Mesendoderm (in vitro differentiated cells): ENCODE data around the gene ITPR2.
"Not testable (repeated sequence)": the region's sequence is repeated elsewhere in the genome, so short reads cannot be mapped to it uniquely, and the experiment has no call there.

Experiments
- DNase-seq: peaks from one replicate; pipeline ENCODE4 v3.0.0; 2013
- H2AK5ac ChIP-seq: 2 replicates; pipeline ENCODE4 v1.6.1; 2013; ENCODE audit warnings: low read length, inconsistent platforms
- H2BK120ac ChIP-seq: 2 replicates; pipeline ENCODE4 v1.6.1; 2013; ENCODE audit warnings: low read depth, mild to moderate bottlenecking, low read length, moderate library complexity, mixed read lengths
- H2BK15ac ChIP-seq: replicated peaks from 2 replicates; pipeline ENCODE4 v1.6.1; 2013; ENCODE audit warnings: low read depth, mild to moderate bottlenecking, moderate library complexity
- H2BK5ac ChIP-seq: 2 replicates; pipeline ENCODE4 v1.6.1; 2013; ENCODE audit warnings: low read length, inconsistent platforms
- H3K18ac ChIP-seq: 2 replicates; pipeline ENCODE4 v1.6.1; 2013; ENCODE audit warnings: mild to moderate bottlenecking, low read length, mixed read lengths
- H3K23ac ChIP-seq: one replicate; pipeline ENCODE4 v1.6.1; 2013; ENCODE audit warnings: low read length
- H3K27ac ChIP-seq: 2 replicates; pipeline ENCODE4 v1.5.1; 2013; ENCODE audit warnings: low read depth, mild to moderate bottlenecking, inconsistent platforms, low read length, moderate library complexity
- H3K27me3 ChIP-seq: 2 replicates; pipeline ENCODE4 v1.6.1; 2013; ENCODE audit warnings: low read length, control low read depth, mild to moderate bottlenecking, inconsistent platforms; ENCODE audit not compliant: insufficient read depth, poor library complexity
- H3K36me3 ChIP-seq: 2 replicates; pipeline ENCODE4 v1.6.1; 2013; ENCODE audit warnings: low read length, inconsistent platforms; ENCODE audit not compliant: control insufficient read depth, insufficient read depth
- H3K4ac ChIP-seq: one replicate; pipeline ENCODE4 v1.6.1; 2013; ENCODE audit warnings: low read depth, mild to moderate bottlenecking, low read length, moderate library complexity
- H3K4me1 ChIP-seq: 2 replicates; pipeline ENCODE4 v1.6.1; 2013; ENCODE audit warnings: low read depth, low read length, inconsistent platforms; ENCODE audit not compliant: control insufficient read depth
- H3K4me2 ChIP-seq: 2 replicates; pipeline ENCODE4 v1.6.1; 2013; ENCODE audit warnings: low read length
- H3K4me3 ChIP-seq: 2 replicates; pipeline ENCODE4 v1.5.1; 2013; ENCODE audit warnings: mild to moderate bottlenecking, low read length
- H3K56ac ChIP-seq: one replicate; pipeline ENCODE4 v1.6.1; 2013; ENCODE audit warnings: low read length
- H3K79me1 ChIP-seq: 2 replicates; pipeline ENCODE4 v1.6.1; 2013; ENCODE audit warnings: low read length, inconsistent platforms
- H3K79me2 ChIP-seq: 2 replicates; pipeline ENCODE4 v1.6.1; 2013; ENCODE audit warnings: mild to moderate bottlenecking, low read length; ENCODE audit not compliant: control insufficient read depth, insufficient read depth
- H3K9ac ChIP-seq: 2 replicates; pipeline ENCODE4 v1.6.1; 2013; ENCODE audit warnings: low read length, inconsistent platforms
- H4K5ac ChIP-seq: one replicate; pipeline ENCODE4 v1.6.1; 2013; ENCODE audit warnings: low read length
- H4K8ac ChIP-seq: one replicate; pipeline ENCODE4 v1.6.1; 2013; ENCODE audit warnings: low read depth, mild to moderate bottlenecking, control low read depth, low read length, moderate library complexity
- WGBS: extraction: QIAGEN DNeasy Blood & Tissue Kit; methylation state at CpG from one replicate; pipeline ENCODE4 v1.1.7; 2013; ENCODE audit warnings: low lambda C conversion rate, missing lambda C conversion rate; ENCODE audit not compliant: insufficient coverage; ENCODE audit errors: extremely low coverage; 5-methylcytosine and 5-hydroxymethylcytosine counted together

Gene ITPR2

DNA sequence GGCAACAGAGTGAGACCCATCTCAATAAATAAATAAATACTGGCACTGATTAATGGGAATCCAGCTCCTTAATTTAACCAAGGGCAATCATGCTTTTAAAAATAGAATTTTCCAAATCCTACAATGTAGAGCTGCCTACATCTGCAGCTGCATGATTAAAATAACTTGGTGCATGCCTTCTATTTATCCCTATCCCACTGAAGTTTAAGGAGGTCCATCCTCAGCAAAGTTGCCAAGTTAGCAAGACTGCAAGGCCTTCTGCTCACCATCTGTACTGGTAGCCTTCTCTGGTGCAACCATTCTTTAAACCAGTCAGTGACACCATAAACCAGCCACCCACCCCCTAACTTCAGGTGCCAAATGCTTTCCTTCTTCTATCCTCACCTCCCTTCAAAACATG lies 226.1 kb downstream of the ITPR2 start:
- Histone ChIP-seq H2AK5ac (no peak overlapping the region), H3K18ac (no peak overlapping the region), H3K4me2 (no peak overlapping the region), H3K4me1 (no peaks in the 10 kb centered on the region), H3K9ac (no peak overlapping the region), H2BK15ac (no peak overlapping the region), H3K36me3 (no peaks in the 10 kb centered on the region), H3K79me1 (no peaks in the 10 kb centered on the region), H3K23ac (no peak overlapping the region), H3K79me2 (no peaks in the 10 kb centered on the region), H4K8ac (no peak overlapping the region), H2BK120ac (no peak overlapping the region), H3K4me3 (no peak overlapping the region), H4K5ac (no peak overlapping the region), H3K4ac (no peak overlapping the region), H3K56ac (no peak overlapping the region), H3K27me3 (no peaks in the 10 kb centered on the region), H2BK5ac (no peak overlapping the region), H3K27ac (no peak overlapping the region)
- no peak for DNase-seq

DNA sequence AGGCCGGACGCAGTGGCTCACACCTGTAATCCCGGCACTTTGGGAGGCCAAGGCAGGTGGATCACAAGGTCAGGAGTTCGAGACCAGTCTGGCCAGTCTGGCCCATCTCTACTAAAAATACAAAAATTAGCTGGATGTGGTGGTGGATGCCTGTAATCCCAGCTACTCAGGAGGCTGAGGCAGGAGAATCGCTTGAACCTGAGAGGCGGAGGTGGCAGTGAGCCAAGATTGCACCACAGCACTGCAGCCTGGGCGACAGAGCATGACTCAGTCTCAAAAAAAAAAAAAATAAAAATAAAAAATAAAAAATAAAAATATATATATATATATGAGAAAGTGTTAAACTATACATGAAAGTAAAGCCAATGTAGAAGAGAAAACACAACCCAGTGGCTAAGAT lies 228.2 kb downstream of the ITPR2 start:
- H2BK5ac ChIP-seq, H3K4me3 ChIP-seq, DNase-seq, H3K79me1 ChIP-seq, H3K23ac ChIP-seq, H2BK120ac ChIP-seq, H3K4me2 ChIP-seq, H3K56ac ChIP-seq, H2AK5ac ChIP-seq, H2BK15ac ChIP-seq, H3K4ac ChIP-seq, H3K79me2 ChIP-seq, H3K9ac ChIP-seq, H3K27ac ChIP-seq, H3K36me3 ChIP-seq, H4K8ac ChIP-seq, H3K27me3 ChIP-seq, H4K5ac ChIP-seq, H3K4me1 ChIP-seq, H3K18ac ChIP-seq: not testable (repeated sequence)
- no CpG with 5 or more reads among the region's 7 CpGs for WGBS

- WGBS = no CpG with 5 or more reads among the region's 7 CpGs
- Histone ChIP-seq H3K4me3 (no peak overlapping the region), H4K8ac (no peak overlapping the region), H3K27ac (no peak overlapping the region), H3K23ac (no peak overlapping the region), H3K56ac (no peak overlapping the region), H3K79me2 (no peaks in the 10 kb centered on the region), H2AK5ac (no peak overlapping the region), H3K79me1 (no peaks in the 10 kb centered on the region), H4K5ac (no peak overlapping the region), H3K18ac (no peak overlapping the region), H2BK5ac (no peak overlapping the region), H2BK15ac (no peak overlapping the region), H3K36me3 (no peaks in the 10 kb centered on the region), H3K9ac (no peak overlapping the region), H3K4me1 (no peaks in the 10 kb centered on the region), H3K4ac (no peak overlapping the region), H2BK120ac (no peak overlapping the region), H3K4me2 (no peak overlapping the region), H3K27me3 (no peaks in the 10 kb centered on the region)
- DNase-seq = no peak
Measured at GRCh38 chr12:26599096-26599695, 233.8 kb downstream of the ITPR2 start.

DNA sequence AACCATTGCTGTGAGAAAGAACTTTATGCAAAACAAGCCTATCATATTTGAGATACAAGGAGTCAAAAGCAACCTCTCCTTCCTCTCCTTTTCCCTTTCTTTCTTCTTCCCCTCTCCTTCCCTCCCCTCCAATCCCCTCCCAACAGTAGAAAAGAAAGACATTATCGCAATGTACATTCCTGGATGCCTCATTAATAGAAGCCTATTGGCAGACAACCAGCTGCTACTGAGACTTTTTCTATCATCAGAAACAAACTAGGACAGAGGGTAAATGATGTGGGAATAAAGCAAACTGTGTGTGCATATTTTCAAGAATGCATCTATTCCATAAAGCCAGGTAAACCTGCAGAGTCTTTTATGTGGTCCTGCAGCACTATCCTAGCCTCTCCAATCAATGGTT lies 237.2 kb downstream of the ITPR2 start:
- Histone ChIP-seq H3K56ac (no peak overlapping the region), H3K9ac (no peak overlapping the region), H2BK120ac (no peak overlapping the region), H3K4ac (no peak overlapping the region), H2BK5ac (no peak overlapping the region), H3K79me2 (no peaks in the 10 kb centered on the region), H4K5ac (no peak overlapping the region), H3K4me2 (no peak overlapping the region), H3K4me3 (no peak overlapping the region), H3K18ac (no peak overlapping the region), H3K27me3 (no peaks in the 10 kb centered on the region), H3K23ac (no peak overlapping the region), H3K27ac (no peak overlapping the region), H3K36me3 (no peaks in the 10 kb centered on the region), H2AK5ac (no peak overlapping the region), H3K79me1 (no peaks in the 10 kb centered on the region), H2BK15ac (no peak overlapping the region), H3K4me1 (no peaks in the 10 kb centered on the region), H4K8ac (no peak overlapping the region)
- no CpG with 5 or more reads among the region's 1 CpG for WGBS
- DNase-seq = no peak

DNA sequence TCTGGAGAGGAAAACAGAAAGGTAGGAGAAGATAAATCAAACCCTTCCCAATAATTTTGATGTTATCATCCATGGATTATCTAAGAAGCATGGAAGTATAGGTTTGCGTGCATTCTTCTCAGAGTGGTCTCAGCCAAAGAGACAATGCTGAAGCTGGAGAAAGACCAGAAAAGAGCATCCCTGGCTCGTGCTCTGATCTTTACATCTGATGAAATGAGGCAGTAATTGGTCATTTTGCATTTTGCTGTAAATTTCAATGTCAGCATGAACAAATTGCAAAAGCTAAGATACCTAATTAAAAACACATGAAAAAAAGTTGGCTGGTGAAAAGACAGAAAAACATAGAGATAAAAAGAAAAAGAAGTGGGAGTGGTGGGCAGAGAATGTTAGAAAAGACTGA lies 252.4 kb downstream of the ITPR2 start:
- no peaks in the 10 kb centered on the region for H3K27me3 ChIP-seq
- no peak overlapping the region for H3K4ac ChIP-seq
- H3K56ac ChIP-seq = no peak overlapping the region
- no peaks in the 10 kb centered on the region for H3K79me2 ChIP-seq
- no peak overlapping the region for H3K4me2 ChIP-seq
- H3K9ac ChIP-seq = no peak overlapping the region
- no peaks in the 10 kb centered on the region for H3K36me3 ChIP-seq
- no peak overlapping the region for H3K18ac ChIP-seq
- no peak overlapping the region for H2BK15ac ChIP-seq
- no peak overlapping the region for H3K4me3 ChIP-seq
- H3K27ac ChIP-seq = no peak overlapping the region
- H4K8ac ChIP-seq = no peak overlapping the region
- H2AK5ac ChIP-seq = no peak overlapping the region
- H3K4me1 ChIP-seq = no peaks in the 10 kb centered on the region
- WGBS = no CpG with 5 or more reads among the region's 2 CpGs
- no peaks in the 10 kb centered on the region for H3K79me1 ChIP-seq
- no peak overlapping the region for H2BK5ac ChIP-seq
- DNase-seq = no peak
- no peak overlapping the region for H2BK120ac ChIP-seq
- no peak overlapping the region for H3K23ac ChIP-seq
- H4K5ac ChIP-seq = no peak overlapping the region

GRCh38 chr12:26576266-26576665 lies 256.7 kb downstream of the ITPR2 start:
- Histone ChIP-seq H3K9ac (no peak overlapping the region), H3K56ac (no peak overlapping the region), H3K23ac (no peak overlapping the region), H2BK5ac (no peak overlapping the region), H3K4me2 (no peak overlapping the region), H3K36me3 (no peaks in the 10 kb centered on the region), H4K5ac (no peak overlapping the region), H2AK5ac (no peak overlapping the region), H3K4me3 (no peak overlapping the region), H3K4ac (no peak overlapping the region), H3K4me1 (peaks cover 10% of the 10 kb centered on the region), H3K27ac (no peak overlapping the region), H4K8ac (no peak overlapping the region), H2BK120ac (no peak overlapping the region), H3K18ac (no peak overlapping the region), H3K79me1 (no peaks in the 10 kb centered on the region), H2BK15ac (no peak overlapping the region), H3K27me3 (no peaks in the 10 kb centered on the region), H3K79me2 (no peaks in the 10 kb centered on the region)
- 100% methylated on average over 1 of the region's 6 CpGs for WGBS
- no peak for DNase-seq
